Measurements from ENCODE around the gene MRPL55. TPM values are rescaled to one million over a fixed set of nuclear protein-coding genes. Genes with fewer than 3 reads are reported as not detected.

MRPL55 gene
- total and polyA plus RNA-seq, 12 donors: 38.0 to 174 (median 48.2) TPM

DNA sequence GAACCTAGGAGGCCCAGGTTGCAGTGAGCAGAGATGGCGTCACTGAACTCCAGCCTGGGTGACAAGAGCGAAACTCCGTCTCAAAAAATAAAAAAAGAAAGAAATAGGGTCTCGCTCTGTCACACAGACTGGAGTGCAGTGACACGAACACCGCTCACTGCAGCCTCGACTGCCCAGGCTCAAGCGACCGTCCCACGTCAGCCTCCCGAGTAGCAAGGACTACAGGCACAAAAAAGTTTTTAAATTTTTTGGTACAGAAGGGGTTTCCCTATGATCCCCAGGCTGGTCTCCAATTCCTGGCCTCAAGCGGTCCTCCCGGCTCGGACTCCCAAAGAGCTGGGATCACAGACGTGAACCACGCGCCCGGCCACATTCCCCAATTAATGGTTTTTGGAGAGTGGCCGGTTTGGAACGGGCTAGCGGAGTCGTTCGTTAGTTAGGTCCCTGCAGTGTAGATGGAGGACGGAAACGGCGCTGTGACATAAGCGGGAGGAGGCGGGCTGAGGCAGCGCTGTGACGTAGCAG lies 30.4 kb upstream of the MRPL55 start:
- 20 to 24% methylated on average over 30 of the region's 30 CpGs for WGBS, 2 donors
- peaks cover 25 to 44% (median 39%) of the 10 kb centered on the region in 9 donors for H3K4me1 ChIP-seq
- no peaks in the 10 kb centered on the region for H3K27me3 ChIP-seq
- DNase-seq (no peak), ATAC-seq (no peak)
- intact Hi-C loops (cut with DNase I): loop anchor here in 3 of 10 donors (10.0 kb wide), 3 partner anchors 65 to 345 kb away; partner anchors contain the start of genes OBSCN (in 1 of the 3) and RNF187 (in 1 of the 3)
- H3K9me3 ChIP-seq: no peaks in the 10 kb centered on the region
- peak overlapping the region; percentile 25 to 100 (median 92) for H3K4me3 ChIP-seq
- TF ChIP-seq, protein P1, sequence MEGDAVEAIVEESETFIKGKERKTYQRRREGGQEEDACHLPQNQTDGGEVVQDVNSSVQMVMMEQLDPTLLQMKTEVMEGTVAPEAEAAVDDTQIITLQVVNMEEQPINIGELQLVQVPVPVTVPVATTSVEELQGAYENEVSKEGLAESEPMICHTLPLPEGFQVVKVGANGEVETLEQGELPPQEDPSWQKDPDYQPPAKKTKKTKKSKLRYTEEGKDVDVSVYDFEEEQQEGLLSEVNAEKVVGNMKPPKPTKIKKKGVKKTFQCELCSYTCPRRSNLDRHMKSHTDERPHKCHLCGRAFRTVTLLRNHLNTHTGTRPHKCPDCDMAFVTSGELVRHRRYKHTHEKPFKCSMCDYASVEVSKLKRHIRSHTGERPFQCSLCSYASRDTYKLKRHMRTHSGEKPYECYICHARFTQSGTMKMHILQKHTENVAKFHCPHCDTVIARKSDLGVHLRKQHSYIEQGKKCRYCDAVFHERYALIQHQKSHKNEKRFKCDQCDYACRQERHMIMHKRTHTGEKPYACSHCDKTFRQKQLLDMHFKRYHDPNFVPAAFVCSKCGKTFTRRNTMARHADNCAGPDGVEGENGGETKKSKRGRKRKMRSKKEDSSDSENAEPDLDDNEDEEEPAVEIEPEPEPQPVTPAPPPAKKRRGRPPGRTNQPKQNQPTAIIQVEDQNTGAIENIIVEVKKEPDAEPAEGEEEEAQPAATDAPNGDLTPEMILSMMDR (IDR thresholded peaks at IDR 0.05): no peak
- H3K27ac ChIP-seq: peak overlapping the region; percentile 97 to 100 (median 99)
- H3K36me3 ChIP-seq: peaks cover 0 to 12% (median 0%) of the 10 kb centered on the region in 9 donors

DNA sequence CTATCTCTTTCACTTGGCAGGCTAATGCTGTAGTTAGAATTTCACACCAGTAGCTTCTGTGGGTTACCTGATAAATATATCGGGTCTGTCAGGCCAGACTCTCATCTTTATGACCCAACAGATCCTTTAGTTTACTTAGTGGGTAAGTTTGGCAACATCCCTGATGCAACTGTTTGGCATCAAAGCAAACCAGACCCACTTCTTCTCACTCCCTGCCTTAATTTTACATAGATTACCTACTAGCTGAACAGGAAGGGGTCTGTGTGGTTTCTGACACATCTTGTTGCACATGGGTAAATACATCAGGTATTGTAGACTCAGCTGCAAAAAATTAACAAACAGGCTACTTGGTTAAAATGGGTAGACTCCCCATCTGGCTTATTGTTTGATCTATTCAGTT lies 27.8 kb upstream of the MRPL55 start:
- 38 to 54% methylated on average over 1 of the region's 1 CpG for WGBS, 2 donors

DNA sequence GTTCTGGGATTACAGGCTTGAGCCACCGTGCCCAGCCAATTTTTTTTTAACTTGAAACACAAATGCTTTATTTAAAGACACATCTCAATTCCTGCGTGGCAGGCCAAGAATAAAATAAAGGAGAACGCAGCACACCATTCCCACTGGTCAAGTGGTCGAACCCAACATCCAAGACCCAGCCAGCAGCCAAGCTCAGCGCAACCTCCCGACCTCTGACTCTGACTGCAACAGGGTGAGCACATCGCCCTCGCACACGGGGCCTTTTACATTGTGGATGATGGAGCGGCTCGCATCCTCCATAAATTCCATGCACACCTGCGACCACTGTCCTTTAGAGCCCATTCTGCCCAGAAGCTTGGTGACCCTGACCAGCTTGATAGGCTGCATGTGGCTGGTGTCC lies 25.5 kb upstream of the MRPL55 start:
- no peaks in the 10 kb centered on the region for H3K36me3 ChIP-seq
- H3K27ac ChIP-seq: no peak overlapping the region
- ATAC-seq (no peak), DNase-seq (no peak)
- intact Hi-C loops (cut with DNase I): loop anchor here in 6 of 10 donors (5.0 to 10.0 kb wide), 6 partner anchors 33 to 383 kb away; partner anchors contain the start of genes IBA57 (in 3 of the 6), OBSCN (in 1 of the 6) and RNF187 (in 1 of the 6)
- H3K27me3 ChIP-seq: peaks cover 0 to 5% (median 0%) of the 10 kb centered on the region in 7 donors
- H3K4me1 ChIP-seq: peaks cover 0 to 13% (median 4%) of the 10 kb centered on the region in 9 donors
- H3K4me3 ChIP-seq: no peak overlapping the region
- no peaks in the 10 kb centered on the region for H3K9me3 ChIP-seq
- WGBS, 2 donors: 81 to 82% methylated on average over 12 of the region's 12 CpGs
- TF ChIP-seq, protein P1 (IDR thresholded peaks at IDR 0.05): no peak

More for the DNA sequence above, 27.8 kb upstream of the MRPL55 start:
- TF ChIP-seq, protein P1 (IDR thresholded peaks at IDR 0.05): no peak
- Histone ChIP-seq H3K27ac (no peak overlapping the region), H3K4me3 (no peak overlapping the region), H3K36me3 (peaks cover 0 to 2% (median 0%) of the 10 kb centered on the region in 9 donors), H3K9me3 (no peaks in the 10 kb centered on the region), H3K27me3 (peaks cover 0 to 3% (median 0%) of the 10 kb centered on the region in 7 donors), H3K4me1 (peaks cover 6 to 18% (median 13%) of the 10 kb centered on the region in 9 donors)
- ATAC-seq (no peak), DNase-seq (no peak)
- intact Hi-C loops (cut with DNase I): loop anchor here in 3 of 10 donors (10.0 kb wide), 3 partner anchors 68 to 348 kb away; partner anchors contain the start of genes OBSCN (in 1 of the 3) and RNF187 (in 1 of the 3)

DNA sequence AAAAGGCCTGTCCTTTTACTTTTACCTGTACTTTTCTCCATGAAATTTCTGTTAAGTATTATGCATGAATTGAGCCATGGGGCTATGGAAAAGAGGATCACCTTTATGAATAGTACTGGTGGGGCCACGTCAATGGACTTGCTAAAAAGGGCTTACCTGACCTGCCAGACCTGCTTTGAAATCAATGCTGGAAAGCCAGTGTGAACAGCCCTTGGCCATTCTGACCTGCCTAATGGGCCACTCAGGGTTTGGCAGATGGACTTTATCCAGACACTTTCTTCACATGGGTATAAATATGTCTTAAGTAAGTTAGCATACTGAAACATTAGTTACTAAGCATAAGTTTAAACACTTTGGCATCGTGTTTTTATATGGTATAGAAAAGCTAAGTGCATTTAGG lies 22.7 kb upstream of the MRPL55 start:
- ATAC-seq (no peak), DNase-seq (no peak)
- WGBS, 2 donors: 94 to 95% methylated on average over 2 of the region's 2 CpGs
- Histone ChIP-seq H3K27ac (no peak overlapping the region), H3K9me3 (no peaks in the 10 kb centered on the region), H3K27me3 (peaks cover 0 to 12% (median 0%) of the 10 kb centered on the region in 7 donors), H3K36me3 (no peaks in the 10 kb centered on the region), H3K4me1 (peaks cover 0 to 10% (median 0%) of the 10 kb centered on the region in 9 donors), H3K4me3 (no peak overlapping the region)
- TF ChIP-seq, protein P1 (IDR thresholded peaks at IDR 0.05): no peak
- intact Hi-C loops (cut with DNase I): loop anchor here in 6 of 10 donors (5.0 to 10.0 kb wide), 6 partner anchors 36 to 386 kb away; partner anchors contain the start of genes IBA57 (in 3 of the 6), OBSCN (in 1 of the 6) and RNF187 (in 1 of the 6)

Measured in heart right ventricle (tissue), 16 donors.